Measurements from ENCODE around the gene ATP6V1B1. TPM values are rescaled to one million over a fixed set of nuclear protein-coding genes. Genes with fewer than 3 reads are reported as not detected.

Gene ATP6V1B1
- total RNA-seq, 6 experiments from 2014 or later: 0.44 TPM; not detected in 5

- 89% methylated on average over 8 of the region's 9 CpGs for WGBS (ENCODE audit: insufficient coverage, low coverage, low lambda C conversion rate, missing lambda C conversion rate)
- intact Hi-C loops (cut with DNase I): no loop called here
- Histone ChIP-seq H3K4me3 (no peak overlapping the region), H3K36me3 (peaks cover 0 to 31% (median 2%) of the 10 kb centered on the region in 4 donors), H3K27ac (no peak overlapping the region), H3K4me1 (peaks cover 0 to 15% (median 7%) of the 10 kb centered on the region in 4 donors), H3K9me3 (no peaks in the 10 kb centered on the region), H3K27me3 (no peaks in the 10 kb centered on the region)
- TF ChIP-seq CTCF (IDR thresholded peaks at IDR 0.05): no peak
- no peak for TF ChIP-seq POLR2A (IDR thresholded peaks at IDR 0.05)
- ATAC-seq: no peak
- peak in 1 of 3 donors; percentile 26 for DNase-seq
These were observed 56.0 kb downstream of the ATP6V1B1 start for GRCh38 chr2:70991742-70992141.

- DNase-seq (peak in 1 of 3 donors; percentile 31), ATAC-seq (no peak)
- H3K9me3 ChIP-seq: no peaks in the 10 kb centered on the region
- TF ChIP-seq CTCF (IDR thresholded peaks at IDR 0.05) (no peak), POLR2A (IDR thresholded peaks at IDR 0.05) (no peak)
- H3K4me1 ChIP-seq: peaks cover 0 to 15% (median 7%) of the 10 kb centered on the region in 4 donors
- peak overlapping the region; percentile 91 to 99 (median 98) for H3K4me3 ChIP-seq
- peaks cover 0 to 22% (median under 1%) of the 10 kb centered on the region in 4 donors for H3K36me3 ChIP-seq
- WGBS (ENCODE audit: insufficient coverage, low coverage, low lambda C conversion rate, missing lambda C conversion rate): 83% methylated on average over 9 of the region's 12 CpGs
- H3K27ac ChIP-seq: no peak overlapping the region
- intact Hi-C loops (cut with DNase I): no loop called here
- H3K27me3 ChIP-seq: no peaks in the 10 kb centered on the region
These were observed 57.5 kb downstream of the ATP6V1B1 start for GRCh38 chr2:70992945-70993853.

GRCh38 chr2:70994009-70994698 is 58.5 kb downstream of the ATP6V1B1 start:
- Histone ChIP-seq H3K9me3 (no peaks in the 10 kb centered on the region), H3K36me3 (peaks cover 0 to 13% (median 0%) of the 10 kb centered on the region in 4 donors), H3K4me3 (peak overlapping the region; percentile 91 to 99 (median 98)), H3K4me1 (peaks cover 0 to 15% (median 7%) of the 10 kb centered on the region in 4 donors), H3K27ac (peak overlapping the region; percentile 50 to 71 (median 62)), H3K27me3 (no peaks in the 10 kb centered on the region)
- ATAC-seq (peak; percentile 17 to 31 (median 30)), DNase-seq (peak in 1 of 3 donors; percentile 51)
- no peak for TF ChIP-seq POLR2A (IDR thresholded peaks at IDR 0.05)
- no peak for TF ChIP-seq CTCF (IDR thresholded peaks at IDR 0.05)
- intact Hi-C loops (cut with DNase I): no loop called here
- 2% methylated on average over 6 of the region's 49 CpGs for WGBS (ENCODE audit: insufficient coverage, low coverage, low lambda C conversion rate, missing lambda C conversion rate)

GRCh38 chr2:70994699-70995425 is 59.2 kb downstream of the ATP6V1B1 start, which contains the start of gene TEX261:
Gene TEX261, minus strand, starts transcription at chr2:70994873. Its CDS starts 116 bp downstream, at chr2:70994757.
- H3K4me1 ChIP-seq: peaks cover 0 to 15% (median 7%) of the 10 kb centered on the region in 4 donors
- TF ChIP-seq POLR2A (IDR thresholded peaks at IDR 0.05) (peak; percentile 66), CTCF (IDR thresholded peaks at IDR 0.05) (peak; percentile 79 to 93 (median 84))
- WGBS (ENCODE audit: insufficient coverage, low coverage, low lambda C conversion rate, missing lambda C conversion rate): 0% methylated on average over 17 of the region's 65 CpGs
- intact Hi-C loops (cut with DNase I): no loop called here
- H3K27me3 ChIP-seq: no peaks in the 10 kb centered on the region
- peak within 1 kb of the TSS; percentile 91 to 99 (median 98) for H3K4me3 ChIP-seq
- no peaks in the 10 kb centered on the region for H3K9me3 ChIP-seq
- peak; percentile 98 to 99 (median 98) for ATAC-seq
- peaks cover 0 to 6% (median 0%) of the 10 kb centered on the region in 4 donors for H3K36me3 ChIP-seq
- peak within 1 kb of the TSS; percentile 50 to 71 (median 62) for H3K27ac ChIP-seq
- peak; percentile 93 to 95 (median 93) for DNase-seq
